AG09319 (cell line): ENCODE results near the gene LRRC27.

Experiments used
- DNase-seq: peaks from one replicate; pipeline ENCODE4 v3.0.0-alpha.2; 2010; ENCODE audit warnings: low read depth; ENCODE audit errors: extremely low read depth
- TF ChIP-seq, protein P1 (sequence below): IDR thresholded peaks from 2 replicates; pipeline ENCODE4 v1.5.1; 2011; ENCODE audit warnings: low read depth, mild to moderate bottlenecking, inconsistent platforms, low read length, moderate library complexity

The LRRC27 gene

DNA sequence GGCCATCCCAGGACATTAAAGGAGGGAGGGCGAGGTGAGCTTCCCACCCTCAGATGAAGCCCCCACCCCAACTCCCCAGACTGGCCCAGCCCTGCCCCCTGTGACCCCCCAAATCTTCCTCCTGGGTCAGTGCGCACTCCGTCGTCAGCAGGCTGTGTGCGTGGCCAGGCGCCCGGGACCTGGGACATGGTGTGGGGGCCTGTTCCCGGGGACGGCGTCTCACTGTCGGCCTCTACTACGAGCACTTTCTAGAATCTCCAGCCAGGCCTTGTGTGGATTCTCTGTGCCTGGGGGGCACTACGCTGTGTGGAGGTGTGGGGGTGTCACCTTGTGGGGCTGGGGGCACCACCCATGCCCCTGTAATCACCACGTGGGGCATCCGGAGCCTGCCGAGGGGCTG lies 74.8 kb downstream of the LRRC27 start:
- DNase-seq = no peak
- TF ChIP-seq, protein P1, sequence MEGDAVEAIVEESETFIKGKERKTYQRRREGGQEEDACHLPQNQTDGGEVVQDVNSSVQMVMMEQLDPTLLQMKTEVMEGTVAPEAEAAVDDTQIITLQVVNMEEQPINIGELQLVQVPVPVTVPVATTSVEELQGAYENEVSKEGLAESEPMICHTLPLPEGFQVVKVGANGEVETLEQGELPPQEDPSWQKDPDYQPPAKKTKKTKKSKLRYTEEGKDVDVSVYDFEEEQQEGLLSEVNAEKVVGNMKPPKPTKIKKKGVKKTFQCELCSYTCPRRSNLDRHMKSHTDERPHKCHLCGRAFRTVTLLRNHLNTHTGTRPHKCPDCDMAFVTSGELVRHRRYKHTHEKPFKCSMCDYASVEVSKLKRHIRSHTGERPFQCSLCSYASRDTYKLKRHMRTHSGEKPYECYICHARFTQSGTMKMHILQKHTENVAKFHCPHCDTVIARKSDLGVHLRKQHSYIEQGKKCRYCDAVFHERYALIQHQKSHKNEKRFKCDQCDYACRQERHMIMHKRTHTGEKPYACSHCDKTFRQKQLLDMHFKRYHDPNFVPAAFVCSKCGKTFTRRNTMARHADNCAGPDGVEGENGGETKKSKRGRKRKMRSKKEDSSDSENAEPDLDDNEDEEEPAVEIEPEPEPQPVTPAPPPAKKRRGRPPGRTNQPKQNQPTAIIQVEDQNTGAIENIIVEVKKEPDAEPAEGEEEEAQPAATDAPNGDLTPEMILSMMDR = no peak

DNA sequence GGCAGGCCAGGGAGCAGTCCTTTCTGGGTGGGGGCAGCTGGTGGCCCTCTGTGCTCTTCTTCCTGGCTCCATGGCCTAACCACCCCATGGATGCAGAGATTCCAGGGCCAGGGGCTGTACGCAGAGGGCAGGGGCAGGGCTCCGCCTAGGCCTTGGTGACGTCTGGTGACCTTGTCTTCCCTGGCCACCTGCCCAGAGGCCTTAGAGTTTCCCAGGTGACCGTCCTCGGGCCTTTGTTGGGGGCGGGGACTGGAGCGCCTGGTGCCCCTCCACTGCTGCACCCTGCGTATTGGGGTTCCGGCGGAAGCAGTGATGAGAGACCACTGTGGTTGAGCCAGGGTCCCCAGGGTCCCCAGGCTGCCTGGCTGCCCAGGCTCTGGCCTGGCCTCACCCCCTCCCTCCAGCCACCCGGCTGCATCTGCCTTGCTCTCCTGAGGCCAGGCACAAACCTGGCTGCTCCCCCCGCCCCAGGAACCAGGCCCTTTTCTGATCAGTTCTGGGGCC lies 75.3 kb downstream of the LRRC27 start:
- no peak for DNase-seq
- TF ChIP-seq, protein P1 = no peak

DNA sequence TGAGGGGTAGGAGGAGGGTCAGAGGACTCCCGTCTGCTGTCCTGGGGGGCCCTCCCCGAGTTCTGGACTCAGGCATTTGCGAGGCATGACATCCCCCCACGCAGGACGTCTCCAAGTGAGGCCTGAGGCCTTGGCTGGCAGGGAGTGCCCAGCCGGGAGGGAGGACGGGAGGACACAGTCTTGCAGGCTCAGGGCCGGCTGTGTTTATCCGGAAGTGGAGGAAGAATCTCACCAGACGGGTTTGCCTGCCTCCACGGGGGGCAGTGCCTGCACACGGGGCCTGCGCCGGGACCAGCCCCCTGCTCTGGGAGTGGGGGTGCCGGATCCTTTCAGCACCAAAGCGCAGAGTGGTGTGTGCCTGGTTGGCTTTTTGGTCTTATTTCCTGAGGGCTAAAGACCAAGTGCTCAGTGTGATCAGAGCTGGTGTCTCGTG lies 75.9 kb downstream of the LRRC27 start:
- TF ChIP-seq, protein P1 = no peak
- DNase-seq = no peak

DNA sequence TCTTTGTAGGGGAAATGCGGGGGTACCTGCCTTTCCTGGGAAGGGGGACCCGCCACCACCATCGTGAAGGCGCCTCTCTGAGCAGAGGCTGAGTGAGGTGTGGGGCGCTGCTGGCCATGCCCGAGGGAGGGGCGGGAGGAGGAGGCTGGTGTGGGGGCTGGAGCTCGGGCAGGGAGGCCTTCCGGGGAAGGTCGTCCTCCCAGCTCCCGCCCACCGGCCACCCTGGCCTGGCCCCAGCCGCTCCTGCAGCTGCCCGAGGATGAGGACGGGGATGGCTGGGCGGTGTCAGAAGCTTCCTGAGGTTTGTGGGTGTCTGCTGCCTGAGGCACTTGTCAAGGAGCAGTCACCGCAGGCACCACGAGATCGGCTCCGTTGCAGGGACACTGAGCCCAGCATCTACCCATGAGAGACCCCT lies 76.4 kb downstream of the LRRC27 start:
- TF ChIP-seq, protein P1 = no peak
- no peak for DNase-seq

DNA sequence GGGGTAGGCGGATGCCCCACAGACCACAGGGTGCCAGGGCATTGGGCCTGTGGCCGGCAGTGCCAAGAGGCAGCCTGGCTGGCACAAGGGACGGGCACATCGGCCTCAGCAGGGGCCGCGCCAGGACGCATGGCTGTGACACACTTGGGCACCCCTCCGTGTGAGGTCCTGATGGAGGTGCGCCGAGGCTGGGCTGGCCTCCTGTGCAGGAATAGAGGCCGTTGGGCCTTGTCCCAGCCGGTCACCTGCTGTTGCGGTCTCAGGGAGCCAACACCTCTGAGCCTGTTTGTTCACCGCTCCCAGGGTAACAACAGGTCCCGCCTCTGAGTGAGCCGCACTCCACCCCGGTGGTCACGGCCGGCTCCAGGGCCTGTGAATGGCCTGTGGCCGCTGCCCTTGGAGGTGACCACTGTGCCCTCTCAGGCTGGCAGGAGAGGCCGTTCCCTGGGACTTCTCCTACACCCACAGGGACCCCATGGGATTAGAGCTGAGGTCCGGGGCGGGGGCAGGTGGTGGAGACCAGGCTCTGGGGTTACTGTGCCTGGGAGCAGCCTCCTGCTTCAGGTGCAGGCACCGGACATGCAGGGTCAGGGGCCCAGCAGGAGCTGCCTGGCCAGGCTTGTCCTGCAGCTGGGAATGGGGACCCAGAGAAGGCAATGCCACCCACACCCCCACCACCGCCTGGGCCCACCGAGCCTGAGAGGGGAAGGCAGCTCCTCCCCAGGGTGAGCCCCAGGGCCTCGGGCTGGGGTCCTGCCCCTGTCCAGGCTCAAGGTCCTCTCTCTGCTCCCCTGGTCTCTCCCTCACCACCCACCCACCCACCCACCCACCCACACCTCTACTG lies 77.1 kb downstream of the LRRC27 start:
- TF ChIP-seq, protein P1 = no peak
- no peak for DNase-seq

DNA sequence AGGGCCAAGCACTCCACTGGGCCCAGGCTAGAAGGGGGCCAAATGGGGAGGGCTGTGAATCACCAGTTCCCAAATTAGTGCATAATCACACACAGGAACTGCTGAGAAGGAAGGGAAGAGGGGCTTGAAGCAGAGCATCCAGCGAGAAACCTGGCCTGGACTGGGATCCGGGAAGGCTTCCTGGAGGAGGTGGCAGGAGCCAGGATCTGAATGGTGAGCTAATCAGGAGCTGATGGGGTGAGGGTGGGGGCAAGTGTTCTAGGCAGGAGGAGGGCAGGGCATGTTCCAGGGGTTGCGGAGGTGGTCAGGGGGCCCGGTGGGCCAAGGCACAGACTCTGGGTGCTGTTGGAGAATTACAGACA lies 77.7 kb downstream of the LRRC27 start:
- TF ChIP-seq, protein P1 = no peak
- no peak for DNase-seq

DNA sequence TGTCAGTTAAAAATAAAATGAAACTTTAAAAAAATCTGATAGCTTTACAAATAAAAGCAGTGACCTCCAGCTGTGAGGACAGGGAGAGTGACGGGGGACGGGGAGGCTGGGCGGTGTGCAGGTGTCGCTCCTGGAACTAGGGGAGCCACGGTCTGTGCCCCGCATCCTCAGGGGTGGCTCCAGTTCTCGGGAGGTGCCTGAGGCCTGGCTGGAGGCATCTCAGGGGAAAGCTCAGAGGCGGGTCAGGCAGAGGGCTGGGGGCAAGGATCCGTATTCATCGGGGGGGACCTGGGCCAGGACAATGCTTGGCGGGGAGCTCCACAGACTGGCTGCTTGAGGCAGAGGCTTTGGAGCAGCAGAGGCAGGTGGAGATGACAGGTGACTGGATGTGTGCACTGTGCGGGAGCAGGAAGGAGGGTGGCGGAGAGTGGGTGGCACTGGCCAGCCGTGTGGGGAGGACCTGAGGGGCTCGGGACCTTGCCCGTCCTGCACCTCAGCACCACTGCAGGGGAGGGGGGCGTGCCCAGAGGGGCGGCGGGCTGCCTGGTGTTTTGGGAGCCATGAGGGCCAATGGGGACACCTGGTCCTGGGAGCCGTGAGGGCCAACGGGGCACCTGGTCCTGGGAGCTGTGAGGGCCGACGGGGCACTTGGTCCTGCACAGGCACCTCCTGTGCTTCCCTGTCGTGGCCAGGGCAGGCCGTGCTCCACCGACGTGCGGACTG lies 78.2 kb downstream of the LRRC27 start:
- TF ChIP-seq, protein P1 = no peak
- no peak for DNase-seq
